ENCODE results near the gene SAC3D1.

The SAC3D1 gene

DNA sequence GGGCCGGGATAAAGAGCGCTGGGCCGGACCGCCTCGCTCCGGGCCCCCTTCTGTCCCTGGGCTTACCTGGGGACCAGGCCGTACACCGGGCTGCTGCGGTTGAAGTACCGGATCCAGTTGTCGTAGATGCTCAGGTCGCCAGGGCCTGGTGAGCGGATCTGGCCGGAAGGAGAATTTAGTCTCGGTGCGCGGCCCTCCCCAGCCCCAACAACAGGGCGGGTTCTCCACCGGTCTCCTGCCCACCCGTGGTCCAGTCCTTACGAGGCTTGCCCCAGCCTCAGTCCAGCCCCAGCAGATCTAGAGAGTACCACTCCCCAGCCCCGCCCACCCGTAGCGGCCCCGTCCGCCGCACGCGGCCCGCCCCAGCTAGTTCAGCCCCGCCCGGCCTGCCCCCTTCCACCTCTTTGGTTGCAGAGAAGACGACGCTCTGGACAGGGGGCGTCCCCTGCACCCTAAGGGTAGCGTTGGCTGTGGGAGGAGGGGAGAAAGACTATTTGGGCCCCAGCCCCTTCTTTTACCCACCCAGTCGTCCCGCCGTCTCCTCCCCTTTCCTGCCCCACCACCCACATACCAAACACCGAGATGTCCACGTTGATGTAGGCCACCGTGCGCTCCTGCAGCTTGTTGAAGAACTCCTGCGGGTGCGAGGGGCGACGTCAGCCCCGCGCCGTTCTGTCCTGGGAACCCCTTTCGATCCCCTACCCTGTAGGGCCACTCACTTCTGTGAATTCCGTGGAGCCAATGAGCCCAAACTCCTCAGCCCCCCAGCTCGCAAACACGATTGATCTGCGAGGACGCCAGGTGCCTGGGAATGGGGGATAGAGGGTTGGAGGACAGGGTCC, 6.8 kb downstream of the SAC3D1 start:
- Histone ChIP-seq H3K36me3 (ENCODE audit: control insufficient read depth, insufficient read depth, low read length) (peaks cover 9% of the 10 kb centered on the region), H3K27me3 (replicated peaks; ENCODE audit: control insufficient read depth, insufficient read depth, low read length) (no peaks in the 10 kb centered on the region), H3K4me3 (replicated peaks; ENCODE audit: low read depth, low read length) (peak overlapping the region; percentile 17)
- DNase-seq (ENCODE audit: extremely low read depth, insufficient read length), result no peak
- TF ChIP-seq CTCF (IDR thresholded peaks at IDR 0.05; ENCODE audit: insufficient read depth, low read length, poor library complexity, severe bottlenecking), result no peak

- H3K27me3 ChIP-seq (replicated peaks; ENCODE audit: control insufficient read depth, insufficient read depth, low read length), result no peaks in the 10 kb centered on the region
- DNase-seq (ENCODE audit: extremely low read depth, insufficient read length), result no peak
- no peak overlapping the region for H3K4me3 ChIP-seq (replicated peaks; ENCODE audit: low read depth, low read length)
- no peaks in the 10 kb centered on the region for H3K36me3 ChIP-seq (ENCODE audit: control insufficient read depth, insufficient read depth, low read length)
- no peak for TF ChIP-seq CTCF (IDR thresholded peaks at IDR 0.05; ENCODE audit: insufficient read depth, low read length, poor library complexity, severe bottlenecking)
These were observed 10.4 kb downstream of the SAC3D1 start for GRCh38 chr11:65051398-65051858.

GRCh38 chr11:65053827-65054508, 13.0 kb downstream of the SAC3D1 start:
- H3K36me3 ChIP-seq (ENCODE audit: control insufficient read depth, insufficient read depth, low read length), result no peaks in the 10 kb centered on the region
- H3K4me3 ChIP-seq (replicated peaks; ENCODE audit: low read depth, low read length), result no peak overlapping the region
- no peak for TF ChIP-seq CTCF (IDR thresholded peaks at IDR 0.05; ENCODE audit: insufficient read depth, low read length, poor library complexity, severe bottlenecking)
- H3K27me3 ChIP-seq (replicated peaks; ENCODE audit: control insufficient read depth, insufficient read depth, low read length), result no peaks in the 10 kb centered on the region
- DNase-seq (ENCODE audit: extremely low read depth, insufficient read length), result no peak

DNA sequence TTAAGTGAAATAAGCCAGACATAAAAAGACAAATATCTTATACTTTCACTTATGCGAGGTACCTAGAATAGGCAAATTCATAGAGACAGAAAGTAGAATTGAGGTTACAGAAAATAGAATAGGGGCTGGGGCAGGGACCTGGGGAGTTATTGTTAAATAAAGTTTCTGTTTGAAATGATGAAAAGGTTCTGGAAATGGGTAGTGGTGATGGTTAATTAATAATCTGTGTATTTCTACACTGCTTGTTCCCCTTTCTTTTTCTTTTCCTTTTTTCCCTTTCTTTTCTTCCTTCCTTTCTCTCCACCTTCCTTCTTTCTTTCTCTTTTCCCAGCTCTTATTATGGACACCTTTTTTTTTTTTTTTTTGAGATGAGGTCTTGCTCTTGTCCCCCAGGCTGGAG, 14.5 kb downstream of the SAC3D1 start:
- no peak for TF ChIP-seq CTCF (IDR thresholded peaks at IDR 0.05; ENCODE audit: insufficient read depth, low read length, poor library complexity, severe bottlenecking)
- H3K27me3 ChIP-seq (replicated peaks; ENCODE audit: control insufficient read depth, insufficient read depth, low read length), result no peaks in the 10 kb centered on the region
- no peak for DNase-seq (ENCODE audit: extremely low read depth, insufficient read length)
- no peaks in the 10 kb centered on the region for H3K36me3 ChIP-seq (ENCODE audit: control insufficient read depth, insufficient read depth, low read length)
- no peak overlapping the region for H3K4me3 ChIP-seq (replicated peaks; ENCODE audit: low read depth, low read length)

DNA sequence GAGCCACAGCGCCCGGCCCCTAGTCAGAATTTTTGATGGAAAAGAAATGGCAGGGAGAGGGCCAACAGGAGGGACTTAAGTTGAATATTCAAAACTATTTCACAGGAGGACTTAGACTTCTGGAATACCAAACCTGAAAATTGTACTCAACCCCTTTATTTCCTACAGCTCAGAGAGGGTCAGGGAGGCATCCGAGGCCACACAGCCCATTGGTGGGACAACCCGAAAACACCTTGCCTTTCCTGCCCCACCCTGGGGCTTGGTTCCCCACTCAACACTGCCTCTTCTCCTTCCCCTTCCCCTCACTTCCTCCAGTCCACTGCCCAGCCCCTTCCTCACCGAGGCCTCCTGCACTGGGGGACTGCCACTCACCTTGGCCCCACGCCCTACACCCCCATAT, 16.0 kb downstream of the SAC3D1 start:
- H3K27me3 ChIP-seq (replicated peaks; ENCODE audit: control insufficient read depth, insufficient read depth, low read length), result no peaks in the 10 kb centered on the region
- no peak for DNase-seq (ENCODE audit: extremely low read depth, insufficient read length)
- TF ChIP-seq CTCF (IDR thresholded peaks at IDR 0.05; ENCODE audit: insufficient read depth, low read length, poor library complexity, severe bottlenecking), result no peak
- H3K36me3 ChIP-seq (ENCODE audit: control insufficient read depth, insufficient read depth, low read length), result no peaks in the 10 kb centered on the region
- no peak overlapping the region for H3K4me3 ChIP-seq (replicated peaks; ENCODE audit: low read depth, low read length)

Measured in GM06990 (cell line).